Measurements from ENCODE around the gene ADGRG6. TPM values are rescaled to one million over a fixed set of nuclear protein-coding genes. Genes with fewer than 3 reads are reported as not detected.

The ADGRG6 gene
- total and polyA plus RNA-seq, 2 of the 8 experiments (the other 6 are each of a cell fraction or from before 2014, with no cell fraction given): 1.1 to 6.2 TPM

GRCh38 chr6:142367061-142367460, 65.3 kb downstream of the ADGRG6 start:
- Histone ChIP-seq H2BK120ac (replicated peaks; ENCODE audit: low read depth, low read length) (no peak overlapping the region), H3K27me3 (replicated peaks in 1 of 4; ENCODE audit: control insufficient read depth in 3 of 4, extremely low read depth in 1 of 4, insufficient read depth in 3 of 4, low read length in 3 of 4) (no peaks in the 10 kb centered on the region), H3K4me2 (ENCODE audit: insufficient read depth in 1 of 2, low read depth in 2 of 2, low read length in 2 of 2) (no peak overlapping the region), H3K27ac (ENCODE audit: low read depth, low read length) (no peak overlapping the region), H2BK20ac (ENCODE audit: low read length) (no peak overlapping the region), H3K23me2 (ENCODE audit: low read depth, low read length) (no peaks in the 10 kb centered on the region), H2AK5ac (ENCODE audit: low read depth, low read length) (no peak overlapping the region), H3K14ac (ENCODE audit: insufficient read length) (no peak overlapping the region), H3K36me3 (ENCODE audit: control insufficient read depth in 2 of 4, insufficient read depth in 4 of 4, low read length in 3 of 4) (no peaks in the 10 kb centered on the region), H2AFZ (ENCODE audit: low read length) (no peak overlapping the region), H3K79me2 (ENCODE audit: control insufficient read depth in 1 of 2, insufficient read depth in 2 of 2, low read length in 2 of 2) (no peaks in the 10 kb centered on the region), H2BK12ac (ENCODE audit: low read depth, low read length) (no peak overlapping the region), H3K4ac (replicated peaks; ENCODE audit: insufficient read length, low read depth, low read length) (no peak overlapping the region), H4K8ac (ENCODE audit: extremely low read depth, insufficient read depth, low read length) (no peak overlapping the region), H3K56ac (replicated peaks; ENCODE audit: insufficient read length, low read depth, low read length) (no peak overlapping the region), H3K4me3 (ENCODE audit: extremely low read depth in 1 of 4, insufficient read depth in 2 of 4, low read depth in 3 of 4, low read length in 4 of 4) (no peak overlapping the region), H3K79me1 (ENCODE audit: low read depth, low read length) (no peaks in the 10 kb centered on the region), H2BK5ac (ENCODE audit: low read depth, low read length) (no peak overlapping the region), H4K91ac (replicated peaks; ENCODE audit: insufficient read length, low read length) (no peak overlapping the region), H3K18ac (ENCODE audit: extremely low read depth, low read length) (no peak overlapping the region), H3K9me3 (ENCODE audit: insufficient read depth in 2 of 2, low read depth in 1 of 2, low read length in 1 of 2) (no peaks in the 10 kb centered on the region), H4K20me1 (replicated peaks in 1 of 2; ENCODE audit: control insufficient read depth in 1 of 2, insufficient read depth in 2 of 2, low read length in 2 of 2) (no peaks in the 10 kb centered on the region), H3K23ac (ENCODE audit: insufficient read length) (no peak overlapping the region), H4K5ac (ENCODE audit: insufficient read length, low read depth, low read length) (no peak overlapping the region), H3K9ac (replicated peaks in 1 of 4; ENCODE audit: extremely low read depth in 1 of 4, low read depth in 3 of 4, low read length in 3 of 4) (no peak overlapping the region), H3K4me1 (replicated peaks in 1 of 4; ENCODE audit: control insufficient read depth in 3 of 4, insufficient read depth in 4 of 4, low read length in 3 of 4) (no peaks in the 10 kb centered on the region), H2BK15ac (ENCODE audit: low read length) (no peak overlapping the region)
- FAIRE-seq (no peak), DNase-seq (ENCODE audit: low read depth in 1 of 2, low spot score in 2 of 2) (no peak)
- 80% methylated on average over 3 of the region's 3 CpGs; no CpG with 5 or more reads in 1 of the 2 experiments for WGBS, 2 experiments (ENCODE audit: extremely low coverage in 1 of 2, insufficient coverage in 1 of 2, insufficient read length in 1 of 2, insufficient replicate concordance in 2 of 2, low coverage in 1 of 2, low lambda C conversion rate in 2 of 2, missing lambda C conversion rate in 1 of 2)
- CTCF ChIA-PET (ENCODE audit: partially characterized antibody): no interaction called here
- TF ChIP-seq KDM4A (IDR thresholded peaks at IDR 0.05; ENCODE audit: low read depth, low read length, severe bottlenecking) (no peak), SIN3A (conservative IDR thresholded peaks at IDR 0.05 in 1 of 2, IDR thresholded peaks at IDR 0.05 in 1 of 2; ENCODE audit: low read depth in 1 of 2, low read length in 2 of 2) (no peak), SP4 (IDR thresholded peaks at IDR 0.05; ENCODE audit: low read length) (no peak), POLR2AphosphoS5 (IDR thresholded peaks at IDR 0.05; ENCODE audit: low read depth, low read length) (no peak), SP2 (IDR thresholded peaks at IDR 0.05; ENCODE audit: low read length) (no peak), EP300 (IDR thresholded peaks at IDR 0.05; ENCODE audit: borderline replicate concordance in 1 of 2, low read depth in 2 of 2, low read length in 2 of 2) (no peak), KDM5A (IDR thresholded peaks at IDR 0.05; ENCODE audit: low read length) (no peak), BCL11A (IDR thresholded peaks at IDR 0.05; ENCODE audit: low read depth in 2 of 2, low read length in 2 of 2) (no peak), TCF12 (IDR thresholded peaks at IDR 0.05; ENCODE audit: low read depth, low read length) (no peak), CEBPB (IDR thresholded peaks at IDR 0.05; ENCODE audit: low read depth, low read length) (no peak), BRCA1 (IDR thresholded peaks at IDR 0.05; ENCODE audit: low read depth, low read length) (no peak), RXRA (IDR thresholded peaks at IDR 0.05; ENCODE audit: insufficient read depth, low read depth, low read length) (no peak), HDAC2 (IDR thresholded peaks at IDR 0.05; ENCODE audit: borderline replicate concordance in 1 of 2, low read depth in 2 of 2, low read length in 2 of 2) (no peak), POU5F1 (IDR thresholded peaks at IDR 0.05; ENCODE audit: low read depth, low read length) (no peak), RAD21 (IDR thresholded peaks at IDR 0.05 in 1 of 2, conservative IDR thresholded peaks at IDR 0.05 in 1 of 2; ENCODE audit: low read depth in 2 of 2, low read length in 2 of 2) (no peak)
- POLR2A ChIA-PET (ENCODE audit: partially characterized antibody): interaction anchor here (1.2 kb wide), 1 partner anchor 12 kb away, joined by 3 read pairs; no protein-coding TSS in a partner anchor

All from H1 (cell line).